ENCODE data around the gene TRAF3.

TRAF3 gene

GRCh38 chr14:102955636-102956408 lies 178.6 kb downstream of the TRAF3 start:
- TF ChIP-seq GATA1 (IDR thresholded peaks at IDR 0.05; ENCODE audit: low read depth, low read length) = no peak
- TF ChIP-seq POLR2A (IDR thresholded peaks at IDR 0.05; ENCODE audit: low read length) = no peak
- no peak for DNase-seq

GRCh38 chr14:102957222-102957621 lies 180.0 kb downstream of the TRAF3 start:
- TF ChIP-seq GATA1 (IDR thresholded peaks at IDR 0.05; ENCODE audit: low read depth, low read length) (no peak), POLR2A (IDR thresholded peaks at IDR 0.05; ENCODE audit: low read length) (no peak)
- no peak for DNase-seq

GRCh38 chr14:102958461-102958860 lies 181.2 kb downstream of the TRAF3 start:
- TF ChIP-seq GATA1 (IDR thresholded peaks at IDR 0.05; ENCODE audit: low read depth, low read length) (no peak), POLR2A (IDR thresholded peaks at IDR 0.05; ENCODE audit: low read length) (no peak)
- DNase-seq = no peak
